Measurements from ENCODE around the gene TRAPPC12. TPM values are rescaled to one million over a fixed set of nuclear protein-coding genes. Genes with fewer than 3 reads are reported as not detected.

The TRAPPC12 gene
- total RNA-seq, 1 experiment from 2014 or later, result 77.0 TPM

DNA sequence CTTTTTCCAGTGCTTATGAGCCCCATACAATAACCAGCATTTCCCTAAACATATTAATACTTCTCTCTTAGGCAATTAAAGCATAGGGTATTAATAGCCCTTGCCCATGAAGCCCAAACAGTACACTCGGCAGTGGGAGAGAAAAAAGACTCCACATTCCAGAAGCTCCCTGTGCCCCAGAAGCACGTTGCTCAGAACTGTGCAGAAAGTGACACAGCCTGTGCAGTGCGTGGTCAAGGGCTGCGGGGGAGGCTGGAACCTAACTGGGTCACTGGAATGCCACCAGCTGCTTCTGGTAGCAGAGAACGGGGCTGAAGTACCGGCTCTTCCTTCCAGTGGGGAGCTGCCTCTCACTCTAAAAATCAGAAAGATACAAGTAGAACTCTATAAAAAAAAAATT is 34.6 kb upstream of the TRAPPC12 start:
- no peaks in the 10 kb centered on the region for H3K9me3 Mint-ChIP-seq (ENCODE audit: low read depth, unreplicated experiment)
- TF ChIP-seq, protein P1, sequence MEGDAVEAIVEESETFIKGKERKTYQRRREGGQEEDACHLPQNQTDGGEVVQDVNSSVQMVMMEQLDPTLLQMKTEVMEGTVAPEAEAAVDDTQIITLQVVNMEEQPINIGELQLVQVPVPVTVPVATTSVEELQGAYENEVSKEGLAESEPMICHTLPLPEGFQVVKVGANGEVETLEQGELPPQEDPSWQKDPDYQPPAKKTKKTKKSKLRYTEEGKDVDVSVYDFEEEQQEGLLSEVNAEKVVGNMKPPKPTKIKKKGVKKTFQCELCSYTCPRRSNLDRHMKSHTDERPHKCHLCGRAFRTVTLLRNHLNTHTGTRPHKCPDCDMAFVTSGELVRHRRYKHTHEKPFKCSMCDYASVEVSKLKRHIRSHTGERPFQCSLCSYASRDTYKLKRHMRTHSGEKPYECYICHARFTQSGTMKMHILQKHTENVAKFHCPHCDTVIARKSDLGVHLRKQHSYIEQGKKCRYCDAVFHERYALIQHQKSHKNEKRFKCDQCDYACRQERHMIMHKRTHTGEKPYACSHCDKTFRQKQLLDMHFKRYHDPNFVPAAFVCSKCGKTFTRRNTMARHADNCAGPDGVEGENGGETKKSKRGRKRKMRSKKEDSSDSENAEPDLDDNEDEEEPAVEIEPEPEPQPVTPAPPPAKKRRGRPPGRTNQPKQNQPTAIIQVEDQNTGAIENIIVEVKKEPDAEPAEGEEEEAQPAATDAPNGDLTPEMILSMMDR (IDR thresholded peaks at IDR 0.05; ENCODE audit: unreplicated experiment), result no peak
- BruUV-seq (replicated peaks), result no TSS peak
- H3K4me1 Mint-ChIP-seq (ENCODE audit: low read depth, unreplicated experiment), result no peaks in the 10 kb centered on the region
- no peak overlapping the region for H3K27ac Mint-ChIP-seq (ENCODE audit: unreplicated experiment)
- H3K4me3 Mint-ChIP-seq (ENCODE audit: low read depth, unreplicated experiment), result no peak overlapping the region
- no peaks in the 10 kb centered on the region for H3K27me3 Mint-ChIP-seq (ENCODE audit: unreplicated experiment)
- CTCF ChIA-PET, result interaction anchor here (0.7 kb wide), 1 partner anchor 20 kb away, joined by 6 read pairs; no protein-coding TSS in a partner anchor
- DNase-seq, result no peak
- peaks cover 5% of the 10 kb centered on the region for H3K36me3 Mint-ChIP-seq (ENCODE audit: insufficient read depth, unreplicated experiment)
- intact Hi-C loops (cut with micrococcal nuclease; ENCODE audit: unreplicated experiment), result no loop called here

DNA sequence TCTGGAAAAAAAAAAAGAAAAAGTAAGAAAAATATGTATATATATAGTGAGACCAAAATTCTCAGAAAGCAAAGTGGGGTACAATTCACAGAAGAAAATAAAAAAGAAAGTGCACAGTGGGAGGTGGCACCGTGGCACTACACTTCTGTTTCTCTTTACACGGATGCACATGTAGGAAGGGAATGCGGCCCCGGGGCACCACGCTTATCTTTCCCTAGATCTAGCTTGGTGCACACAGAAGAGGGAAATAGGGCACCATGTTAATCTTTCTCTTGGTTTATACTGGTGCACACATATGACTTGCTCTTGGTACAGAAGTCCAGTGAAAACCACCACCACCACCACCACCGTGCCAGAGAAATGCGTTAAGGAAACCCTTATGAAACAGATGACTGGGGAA is 33.9 kb upstream of the TRAPPC12 start:
- DNase-seq, result no peak
- Mint-ChIP-seq H3K9me3 (ENCODE audit: low read depth, unreplicated experiment) (no peaks in the 10 kb centered on the region), H3K27ac (ENCODE audit: unreplicated experiment) (no peak overlapping the region), H3K4me3 (ENCODE audit: low read depth, unreplicated experiment) (no peak overlapping the region), H3K36me3 (ENCODE audit: insufficient read depth, unreplicated experiment) (peaks cover 5% of the 10 kb centered on the region), H3K4me1 (ENCODE audit: low read depth, unreplicated experiment) (no peaks in the 10 kb centered on the region), H3K27me3 (ENCODE audit: unreplicated experiment) (no peaks in the 10 kb centered on the region)
- CTCF ChIA-PET, result no interaction called here
- intact Hi-C loops (cut with micrococcal nuclease; ENCODE audit: unreplicated experiment), result no loop called here
- TF ChIP-seq, protein P1 (IDR thresholded peaks at IDR 0.05; ENCODE audit: unreplicated experiment), result no peak
- BruUV-seq (replicated peaks), result no TSS peak

DNA sequence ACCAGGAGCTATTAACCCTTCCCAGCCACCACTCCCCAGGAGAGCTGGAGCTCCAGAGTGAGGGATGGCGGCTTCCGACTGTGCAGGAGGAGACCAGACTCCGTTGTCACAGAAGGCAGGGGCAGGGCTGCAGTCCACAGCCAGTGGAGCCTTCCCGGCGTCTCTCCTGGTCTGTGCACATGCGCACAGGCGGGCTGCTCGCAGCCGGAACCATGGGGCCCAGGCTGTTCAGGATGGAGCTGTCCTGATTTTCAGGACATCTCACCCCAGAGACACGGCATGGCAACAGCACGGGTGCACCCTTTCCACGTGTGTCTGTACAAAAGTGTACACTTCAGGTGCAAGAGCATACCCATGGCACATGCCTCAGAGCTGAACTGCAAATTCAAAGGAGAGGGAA is 30.7 kb upstream of the TRAPPC12 start:
- H3K4me3 Mint-ChIP-seq (ENCODE audit: low read depth, unreplicated experiment), result no peak overlapping the region
- H3K36me3 Mint-ChIP-seq (ENCODE audit: insufficient read depth, unreplicated experiment), result peaks cover 8% of the 10 kb centered on the region
- intact Hi-C loops (cut with micrococcal nuclease; ENCODE audit: unreplicated experiment), result no loop called here
- H3K27ac Mint-ChIP-seq (ENCODE audit: unreplicated experiment), result no peak overlapping the region
- no peak for DNase-seq
- CTCF ChIA-PET, result no interaction called here
- H3K4me1 Mint-ChIP-seq (ENCODE audit: low read depth, unreplicated experiment), result no peaks in the 10 kb centered on the region
- no peaks in the 10 kb centered on the region for H3K9me3 Mint-ChIP-seq (ENCODE audit: low read depth, unreplicated experiment)
- TF ChIP-seq, protein P1 (IDR thresholded peaks at IDR 0.05; ENCODE audit: unreplicated experiment), result no peak
- no TSS peak for BruUV-seq (replicated peaks)
- no peaks in the 10 kb centered on the region for H3K27me3 Mint-ChIP-seq (ENCODE audit: unreplicated experiment)

DNA sequence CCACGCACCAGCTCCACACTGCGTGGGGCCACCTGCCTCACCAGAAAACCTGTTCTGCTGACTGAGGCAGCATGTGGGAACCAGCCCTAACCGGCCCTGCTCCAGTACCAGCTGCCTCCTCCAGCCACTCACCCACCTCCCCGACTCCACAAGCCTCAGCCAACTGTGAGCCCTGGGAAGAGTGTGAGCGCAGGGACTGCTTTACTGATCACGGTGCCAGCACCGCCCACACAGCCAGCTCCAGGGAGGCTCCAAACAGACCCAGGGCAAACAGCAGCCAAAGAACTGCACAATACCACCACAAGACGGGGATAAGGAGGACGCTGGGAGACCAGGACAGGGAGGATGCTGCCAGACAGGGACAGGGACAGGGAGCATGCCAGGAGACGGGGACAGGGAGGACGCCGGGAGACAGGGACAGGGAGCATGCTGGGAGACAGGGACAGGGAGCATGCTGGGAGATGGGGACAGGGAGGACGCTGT is 30.2 kb upstream of the TRAPPC12 start:
- no peak for DNase-seq
- intact Hi-C loops (cut with micrococcal nuclease; ENCODE audit: unreplicated experiment), result no loop called here
- no peaks in the 10 kb centered on the region for H3K4me1 Mint-ChIP-seq (ENCODE audit: low read depth, unreplicated experiment)
- CTCF ChIA-PET, result no interaction called here
- H3K36me3 Mint-ChIP-seq (ENCODE audit: insufficient read depth, unreplicated experiment), result peaks cover 11% of the 10 kb centered on the region
- TF ChIP-seq, protein P1 (IDR thresholded peaks at IDR 0.05; ENCODE audit: unreplicated experiment), result no peak
- no peak overlapping the region for H3K27ac Mint-ChIP-seq (ENCODE audit: unreplicated experiment)
- H3K27me3 Mint-ChIP-seq (ENCODE audit: unreplicated experiment), result no peaks in the 10 kb centered on the region
- BruUV-seq (replicated peaks), result no TSS peak
- H3K4me3 Mint-ChIP-seq (ENCODE audit: low read depth, unreplicated experiment), result no peak overlapping the region
- H3K9me3 Mint-ChIP-seq (ENCODE audit: low read depth, unreplicated experiment), result no peaks in the 10 kb centered on the region
